GM19193 (cell line): ENCODE data around the gene SH3GL2.

ENCODE experiments used
- POLR2A ChIP-seq: IDR thresholded peaks from 4 replicates; pipeline ENCODE4 v1.6.1; 2011; ENCODE audit not compliant: insufficient read depth, insufficient read length; ENCODE audit errors: extremely low read depth

The SH3GL2 gene

DNA sequence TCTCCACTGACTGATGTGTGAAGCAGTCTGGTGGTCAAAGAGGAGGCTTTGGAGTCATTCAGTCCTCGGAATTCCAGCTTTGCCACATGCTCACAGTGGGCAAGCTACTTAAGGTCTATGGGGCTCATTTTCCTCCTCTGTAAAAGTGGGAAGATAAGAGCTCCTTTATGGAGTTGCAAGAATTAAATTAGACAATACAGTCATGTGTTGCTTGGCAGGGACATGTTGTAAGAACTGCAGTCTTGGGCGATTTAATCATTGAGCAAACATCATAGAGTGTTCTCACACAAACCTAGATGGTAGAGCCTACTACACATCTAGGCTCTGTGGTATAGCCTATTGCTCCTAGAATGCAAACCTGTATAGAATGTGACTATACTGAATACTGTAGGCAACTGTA lies 253.9 kb downstream of the SH3GL2 start:
- TF ChIP-seq POLR2A: no peak

DNA sequence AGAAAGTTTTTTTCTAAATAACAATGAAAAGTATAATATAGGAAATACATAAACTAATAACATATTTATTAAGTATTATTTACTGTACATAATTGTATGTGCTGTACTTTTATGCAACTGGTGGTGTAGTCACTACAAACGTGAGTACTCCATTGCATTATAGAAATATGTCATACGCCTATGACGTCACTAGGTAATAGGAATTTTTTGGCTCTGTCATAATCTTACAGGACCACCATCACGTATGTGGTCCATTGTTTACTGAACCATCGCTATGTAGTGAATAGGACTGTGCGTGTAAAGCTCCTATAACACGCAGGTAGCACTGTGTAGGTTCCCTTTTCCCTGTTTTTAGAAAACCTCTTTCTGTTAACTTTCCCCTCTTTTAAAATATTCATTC lies 255.0 kb downstream of the SH3GL2 start:
- TF ChIP-seq POLR2A: no peak

DNA sequence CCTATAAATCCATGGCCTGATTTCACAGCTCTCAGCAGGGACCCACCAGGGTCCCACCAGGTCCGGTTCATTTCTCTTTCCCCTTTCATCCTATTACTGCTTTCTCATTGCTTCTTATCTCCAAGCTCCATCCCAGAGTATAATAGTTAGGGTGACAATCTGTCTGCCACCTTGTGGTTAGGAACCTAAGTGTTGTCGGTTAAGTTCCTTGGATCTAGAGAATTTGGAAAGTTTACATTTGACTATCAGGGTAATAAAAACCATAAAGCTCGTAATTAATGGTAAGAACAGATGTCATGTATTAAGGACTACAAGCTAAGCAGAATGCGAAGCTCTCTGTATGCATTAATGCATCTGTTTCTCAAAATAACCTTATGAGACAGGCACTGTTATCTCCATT lies 259.1 kb downstream of the SH3GL2 start:
- TF ChIP-seq POLR2A: no peak

DNA sequence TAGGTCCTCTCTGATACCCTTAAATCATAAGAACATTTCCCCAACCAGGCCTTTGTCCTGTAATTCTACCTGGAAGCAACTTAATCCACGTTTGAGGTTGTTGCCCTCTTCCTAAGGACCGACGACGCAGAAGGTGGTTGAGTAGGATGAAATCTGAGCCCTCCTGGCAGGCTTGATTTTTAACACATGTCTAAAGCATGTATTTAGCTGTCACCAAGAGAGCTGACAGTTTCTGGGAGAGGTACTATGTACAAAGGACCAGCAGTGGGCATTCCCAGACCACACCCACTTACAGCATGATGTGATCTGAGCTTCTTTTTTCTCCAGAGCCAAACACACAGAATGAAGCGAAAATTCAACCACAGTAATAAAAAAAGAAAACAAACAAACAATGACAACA lies 260.9 kb downstream of the SH3GL2 start:
- no peak for TF ChIP-seq POLR2A

DNA sequence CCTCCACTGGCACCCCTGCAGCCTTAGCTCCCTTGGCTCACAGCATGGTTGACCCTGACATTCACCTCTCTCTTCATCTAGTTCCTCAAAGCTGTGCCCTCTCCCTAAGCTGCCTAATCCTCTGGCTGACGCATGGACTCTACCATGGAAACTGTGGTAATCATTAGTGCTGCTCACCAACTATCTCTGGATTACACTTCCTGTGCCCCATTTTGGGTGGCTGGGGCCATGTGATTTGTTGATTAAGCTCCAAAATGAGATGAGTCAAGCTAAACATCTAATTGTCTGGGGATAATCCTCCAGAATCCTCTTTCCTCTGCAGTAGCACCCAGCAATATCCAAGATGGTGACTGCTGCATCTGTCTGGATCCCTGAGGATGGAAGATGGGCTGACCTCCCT lies 264.4 kb downstream of the SH3GL2 start:
- no peak for TF ChIP-seq POLR2A
